Measurements from ENCODE around the gene BSCL2.

GRCh38 chr11:62665075-62665598 is 42.1 kb downstream of the BSCL2 start, which contains the start of the genes C11orf98 and CSKMT:
- TF ChIP-seq CTCF (IDR thresholded peaks at IDR 0.05): no peak
- peak; percentile 31; the same call in 1 of the 2 replicates for TF ChIP-seq MAX (CRISPR knock-in tag; IDR thresholded peaks at IDR 0.05)
- TF ChIP-seq PRDM15 (CRISPR knock-in tag; IDR thresholded peaks at IDR 0.05): peak; percentile 84
